GM12878 (cell line): ENCODE data around the gene RDM1. TPM values are rescaled to one million over a fixed set of nuclear protein-coding genes. Genes with fewer than 3 reads are reported as not detected.

Source experiments
- ATAC-seq: fragments of 200-7000 bp; cut with Tn5 transposase; 3 replicates; pipeline ENCODE4 v1.9.1; 2020; ENCODE audit warnings: mild to moderate bottlenecking, moderate library complexity
- BruUV-seq: library from RNA; stranded (reverse); fragments of 400-500 nt; replicated peaks from 2 replicates; lab custom pipeline; 2021; lab: Mats Ljungman, UMichigan
- CTCF ChIA-PET: fragments of 300-600 bp; sonication (Branson Sonifier 250); formaldehyde crosslinking; extraction: SDS; loops from one replicate; lab custom pipeline; 2021; ENCODE audit warnings: inconsistent platforms; lab: Yijun Ruan, JAX
- POLR2A ChIA-PET: fragments of 350-600 bp; formaldehyde crosslinking; extraction: SDS; loops from one replicate; lab custom pipeline; 2021; ENCODE audit warnings: inconsistent platforms; lab: Charles Lee
- RAD21 ChIA-PET: fragments of 300-600 bp; sonication (Branson Sonifier 250); formaldehyde crosslinking; loops from one replicate; lab custom pipeline; 2023; ENCODE audit warnings: antibody characterized with exemption; ENCODE audit not compliant: unreplicated experiment; lab: Charles Lee
- SMC1A ChIA-PET: fragments of 300-600 bp; sonication (Branson Sonifier 250); formaldehyde crosslinking; loops from one replicate; lab custom pipeline; 2023; ENCODE audit not compliant: unreplicated experiment, uncharacterized antibody; lab: Charles Lee
- DNase-seq: peaks from one replicate; pipeline ENCODE4 v3.0.0-alpha.2; 2011; ENCODE audit warnings: low read depth, low spot score
- FAIRE-seq: peaks from 3 replicates; lab custom pipeline; 2011; peaks lifted over from hg19 to GRCh38; lab: Jason Lieb, UNC
- H2AFZ ChIP-seq: 2 replicates; pipeline ENCODE4 v1.6.0; 2011; ENCODE audit warnings: low read depth, low read length, control low read depth; ENCODE audit not compliant: control insufficient read depth
- H3K27ac ChIP-seq: 2 replicates; pipeline ENCODE4 v1.5.1; 2011; ENCODE audit warnings: control low read depth; ENCODE audit not compliant: control insufficient read depth, insufficient read depth
- H3K27me3 ChIP-seq, 2 experiments: replicated peaks in 1 of 2; 2 replicates each; pipeline versions ENCODE4 v1.6.0 to v1.6.1; 2011; ENCODE audit warnings: low read length in 1 of 2; ENCODE audit not compliant: control insufficient read depth in 2 of 2, insufficient read depth in 2 of 2
- H3K36me3 ChIP-seq, 2 experiments: 2 replicates each; pipeline ENCODE4 v1.5.1; 2011; ENCODE audit warnings: low read length in 1 of 2; ENCODE audit not compliant: control insufficient read depth in 2 of 2, insufficient read depth in 2 of 2
- H3K4me1 ChIP-seq: 2 replicates; pipeline ENCODE4 v1.6.1; 2011; ENCODE audit warnings: mild to moderate bottlenecking, low read length, moderate library complexity, mixed read lengths; ENCODE audit not compliant: control insufficient read depth, insufficient read depth
- H3K4me2 ChIP-seq: 2 replicates; pipeline ENCODE4 v1.6.0; 2011; ENCODE audit warnings: control low read depth; ENCODE audit not compliant: control insufficient read depth, insufficient read depth
- H3K4me3 ChIP-seq: fragments of 200-600 bp; sonication (generic); 2 replicates; pipeline ENCODE4 v1.5.1; 2016
- H3K79me2 ChIP-seq: 2 replicates; pipeline ENCODE4 v1.6.0; 2011; ENCODE audit warnings: low read length; ENCODE audit not compliant: control insufficient read depth, insufficient read depth
- H3K9ac ChIP-seq: 2 replicates; pipeline ENCODE4 v1.8.0; 2011; ENCODE audit warnings: low read length, control low read depth, mixed read lengths; ENCODE audit not compliant: control insufficient read depth, insufficient read depth
- H3K9me3 ChIP-seq: replicated peaks from 3 replicates; pipeline ENCODE4 v1.5.1; 2011; ENCODE audit warnings: mild to moderate bottlenecking, low read length; ENCODE audit not compliant: control insufficient read depth, insufficient read depth
- H4K20me1 ChIP-seq: 2 replicates; pipeline ENCODE4 v1.6.0; 2011; ENCODE audit not compliant: control insufficient read depth, insufficient read depth
- ATF7 ChIP-seq: fragments of 450-650 bp; IDR thresholded peaks from 2 replicates; pipeline ENCODE4 v1.6.1; 2016; ENCODE audit warnings: low read depth, mild to moderate bottlenecking
- BCL11A ChIP-seq: IDR thresholded peaks from 2 replicates; pipeline ENCODE4 v1.6.1; 2011; ENCODE audit warnings: low read depth, low read length
- BHLHE40 ChIP-seq, 2 experiments: fragments of 450-650 bp in 1 of 2; IDR thresholded peaks; 2 replicates each; pipeline ENCODE4 v1.6.1; 2011 to 2017; ENCODE audit warnings: low read depth in 2 of 2, borderline replicate concordance in 1 of 2, improper control_type of control experiment in 1 of 2, low read length in 1 of 2, mild to moderate bottlenecking in 1 of 2
- EP300 ChIP-seq, 2 experiments: fragments of 150-350 bp in 1 of 2; IDR thresholded peaks; 2 replicates each; pipeline ENCODE4 v1.6.1; 2011 to 2012; ENCODE audit warnings: low read depth in 2 of 2, low read length in 2 of 2, borderline replicate concordance in 1 of 2, improper control_type of control experiment in 1 of 2, inconsistent platforms in 1 of 2; ENCODE audit not compliant: control insufficient read depth in 1 of 2
- IKZF1 ChIP-seq: fragments of 450-650 bp; conservative IDR thresholded peaks from 2 replicates; pipeline ENCODE4 v1.6.1; 2017; ENCODE audit warnings: antibody characterized with exemption, mild to moderate bottlenecking
- MTA2 ChIP-seq: fragments of 450-650 bp; IDR thresholded peaks from 2 replicates; pipeline ENCODE4 v1.6.1; 2016; ENCODE audit warnings: low read depth, mild to moderate bottlenecking, moderate library complexity
- NBN ChIP-seq: fragments of 450-650 bp; IDR thresholded peaks from 2 replicates; pipeline ENCODE4 v1.6.1; 2016
- NFYB ChIP-seq: IDR thresholded peaks from 2 replicates; pipeline ENCODE4 v1.6.1; 2011; ENCODE audit warnings: low read depth, mild to moderate bottlenecking, low read length, improper control_type of control experiment, moderate library complexity; ENCODE audit not compliant: insufficient read depth
- PAX5 ChIP-seq: IDR thresholded peaks from 2 replicates; pipeline ENCODE4 v1.6.1; 2011; ENCODE audit warnings: low read depth, low read length, borderline replicate concordance
- RAD51 ChIP-seq: fragments of 450-650 bp; IDR thresholded peaks from 2 replicates; pipeline ENCODE4 v1.6.1; 2016; ENCODE audit warnings: moderate library complexity, mild to moderate bottlenecking, inconsistent platforms
- RFX5 ChIP-seq: IDR thresholded peaks from 2 replicates; pipeline ENCODE4 v1.6.1; 2011; ENCODE audit warnings: low read depth, low read length, improper control_type of control experiment
- ZSCAN29 ChIP-seq: fragments of 450-650 bp; IDR thresholded peaks from 2 replicates; pipeline ENCODE4 v1.6.1; 2017; ENCODE audit warnings: mild to moderate bottlenecking, moderate library complexity
- WGBS: methylation state at CpG from one replicate; pipeline ENCODE4 v1.1.6; 2016; ENCODE audit warnings: low lambda C conversion rate; ENCODE audit not compliant: insufficient replicate concordance, insufficient coverage; ENCODE audit errors: missing lambda C conversion rate; 5-methylcytosine and 5-hydroxymethylcytosine counted together
- in situ Hi-C: fragments of 300-500 bp; cut with MboI; formaldehyde crosslinking; loops from 9 replicates; pipeline ENCODE4 v1.14.3; 2018; ENCODE audit warnings: mixed read lengths
- intact Hi-C: fragments of 100-400 bp; cut with micrococcal nuclease; formaldehyde crosslinking; loops from one replicate; pipeline ENCODE4 v1.14.2; 2022; ENCODE audit not compliant: unreplicated experiment
- polyA plus RNA-seq, 11 experiments: library from polyadenylated mRNA; depleted of rRNA in 4 of 11; unstranded in 6 of 11; stranded (reverse) in 5 of 11; fragments of >200 nt; fragmentation: Nextera tagmentation in 4 of 11; fragmentation: Illumina TruSeq in 1 of 11; extraction: Ambion mirVana in 4 of 11; extraction: Trizol in 1 of 11; gene quantifications; 1 replicate in 1 of 11; 2 replicates in 10 of 11; pipeline versions ENCODE4 v1.2.1 to v1.2.3, GENCODE V29; 2011 to 2016; ENCODE audit warnings: inconsistent platforms in 2 of 11, missing spikeins in 2 of 11, low read depth in 1 of 11
- total RNA-seq, 4 experiments: library from RNA; depleted of rRNA in 3 of 4; stranded (reverse); fragments of >200 nt in 3 of 4; fragmentation: Illumina TruSeq in 1 of 4; extraction: Trizol in 1 of 4; gene quantifications; 2 replicates each; pipeline versions ENCODE4 v1.2.1 to v1.2.3, GENCODE V29; 2013 to 2021
- TF ChIP-seq, protein P1 (sequence below): fragments of 450-650 bp; IDR thresholded peaks from 2 replicates; pipeline ENCODE4 v1.6.1; 2017; ENCODE audit warnings: low read depth, mild to moderate bottlenecking, moderate library complexity
- TF ChIP-seq, protein P2 (sequence below): fragments of 450-650 bp; IDR thresholded peaks from 2 replicates; pipeline ENCODE4 v1.6.1; 2017; ENCODE audit warnings: mild to moderate bottlenecking, moderate library complexity

The RDM1 gene
- total and polyA plus RNA-seq, 10 of the 15 experiments (the other 5 are each of a cell fraction or from before 2014, with no cell fraction given): 5.7 to 18.4 (median 10.7) TPM

DNA sequence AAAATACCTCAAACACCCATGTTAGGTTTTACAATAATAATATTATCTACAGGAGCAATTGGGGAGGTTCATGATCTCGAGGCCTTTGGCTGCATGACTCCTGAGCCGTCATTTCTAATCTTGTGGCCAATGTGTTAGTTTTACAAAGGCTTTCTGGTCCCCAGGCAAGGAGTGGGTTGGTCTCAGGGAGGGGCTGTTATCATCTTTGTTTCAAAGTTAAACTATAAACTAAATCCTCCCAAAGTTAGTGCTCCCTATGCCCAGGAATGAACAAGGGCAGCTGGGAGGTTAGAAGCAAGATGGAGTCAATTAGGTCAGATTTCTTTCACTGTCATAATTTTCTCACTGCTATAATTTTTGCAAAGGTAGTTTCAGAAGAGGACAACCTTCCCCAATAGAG is 41.3 kb downstream of the RDM1 start:
- ChIA-PET RAD21 (interaction anchor here (1.6 to 9.4 kb wide), 3 partner anchors 12 to 42 kb away, joined by 5 to 125 read pairs (median 17); partner anchors contain the start of gene CCL5), SMC1A (interaction anchor here (0.8 to 11.3 kb wide), 10 partner anchors 11 to 61 kb away, joined by 3 to 155 read pairs (median 4); partner anchors contain the start of genes CCL5, HEATR9 and RDM1), POLR2A (interaction anchor here (0.6 to 4.7 kb wide), 3 partner anchors 10 to 58 kb away, joined by 5 to 56 read pairs (median 33); partner anchors contain the start of gene CCL5), CTCF (interaction anchor here (0.8 to 2.3 kb wide), 9 partner anchors 9 to 41 kb away, joined by 3 to 12 read pairs (median 3); partner anchors contain the start of gene CCL5)
- Histone ChIP-seq H4K20me1 (no peaks in the 10 kb centered on the region), H3K4me3 (no peak overlapping the region), H3K36me3 (no peaks in the 10 kb centered on the region), H3K79me2 (no peaks in the 10 kb centered on the region), H3K9me3 (no peaks in the 10 kb centered on the region; the same call in 2 of the 3 replicates), H3K4me2 (no peak overlapping the region), H3K27ac (no peak overlapping the region), H3K27me3 (no peaks in the 10 kb centered on the region), H2AFZ (no peak overlapping the region), H3K4me1 (peaks cover 28% of the 10 kb centered on the region), H3K9ac (no peak overlapping the region)
- peak; percentile 56 for ATAC-seq
- WGBS: 47% methylated on average over 2 of the region's 2 CpGs
- no TSS peak for BruUV-seq
- no peak for DNase-seq
- intact Hi-C loops: no loop called here
- FAIRE-seq: no peak
- in situ Hi-C loops: no loop called here
- TF ChIP-seq, protein P1, sequence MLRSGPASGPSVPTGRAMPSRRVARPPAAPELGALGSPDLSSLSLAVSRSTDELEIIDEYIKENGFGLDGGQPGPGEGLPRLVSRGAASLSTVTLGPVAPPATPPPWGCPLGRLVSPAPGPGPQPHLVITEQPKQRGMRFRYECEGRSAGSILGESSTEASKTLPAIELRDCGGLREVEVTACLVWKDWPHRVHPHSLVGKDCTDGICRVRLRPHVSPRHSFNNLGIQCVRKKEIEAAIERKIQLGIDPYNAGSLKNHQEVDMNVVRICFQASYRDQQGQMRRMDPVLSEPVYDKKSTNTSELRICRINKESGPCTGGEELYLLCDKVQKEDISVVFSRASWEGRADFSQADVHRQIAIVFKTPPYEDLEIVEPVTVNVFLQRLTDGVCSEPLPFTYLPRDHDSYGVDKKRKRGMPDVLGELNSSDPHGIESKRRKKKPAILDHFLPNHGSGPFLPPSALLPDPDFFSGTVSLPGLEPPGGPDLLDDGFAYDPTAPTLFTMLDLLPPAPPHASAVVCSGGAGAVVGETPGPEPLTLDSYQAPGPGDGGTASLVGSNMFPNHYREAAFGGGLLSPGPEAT: peak; percentile 33; the same call in 1 of the 2 replicates
- TF ChIP-seq BCL11A: no peak
- TF ChIP-seq EP300 (IDR thresholded peaks at IDR 0.05; ENCODE audit: borderline replicate concordance in 1 of 2, control insufficient read depth in 1 of 2, low read depth in 2 of 2, low read length in 2 of 2): peak in 1 of 2 experiments; percentile 44; a peak in 2 of 4 replicates
- TF ChIP-seq MTA2: peak; percentile 43; the same call in 1 of the 2 replicates
- TF ChIP-seq IKZF1: peak; percentile 27; the same call in 1 of the 2 replicates
- peak; percentile 40; the same call in 1 of the 2 replicates for TF ChIP-seq ATF7
- TF ChIP-seq BHLHE40 (IDR thresholded peaks at IDR 0.05; ENCODE audit: borderline replicate concordance in 1 of 2, low read depth in 2 of 2, low read length in 1 of 2): peak in 1 of 2 experiments; percentile 20; a peak in 1 of 4 replicates
- TF ChIP-seq NFYB: no peak
- peak; percentile 6; the same call in 1 of the 2 replicates for TF ChIP-seq NBN
- TF ChIP-seq RFX5: no peak
- TF ChIP-seq RAD51: 0 out of 2 replicates have a peak, but pooled peaks have one; percentile 27
- no peak for TF ChIP-seq PAX5
- no peak for TF ChIP-seq ZSCAN29
- TF ChIP-seq, protein P2, sequence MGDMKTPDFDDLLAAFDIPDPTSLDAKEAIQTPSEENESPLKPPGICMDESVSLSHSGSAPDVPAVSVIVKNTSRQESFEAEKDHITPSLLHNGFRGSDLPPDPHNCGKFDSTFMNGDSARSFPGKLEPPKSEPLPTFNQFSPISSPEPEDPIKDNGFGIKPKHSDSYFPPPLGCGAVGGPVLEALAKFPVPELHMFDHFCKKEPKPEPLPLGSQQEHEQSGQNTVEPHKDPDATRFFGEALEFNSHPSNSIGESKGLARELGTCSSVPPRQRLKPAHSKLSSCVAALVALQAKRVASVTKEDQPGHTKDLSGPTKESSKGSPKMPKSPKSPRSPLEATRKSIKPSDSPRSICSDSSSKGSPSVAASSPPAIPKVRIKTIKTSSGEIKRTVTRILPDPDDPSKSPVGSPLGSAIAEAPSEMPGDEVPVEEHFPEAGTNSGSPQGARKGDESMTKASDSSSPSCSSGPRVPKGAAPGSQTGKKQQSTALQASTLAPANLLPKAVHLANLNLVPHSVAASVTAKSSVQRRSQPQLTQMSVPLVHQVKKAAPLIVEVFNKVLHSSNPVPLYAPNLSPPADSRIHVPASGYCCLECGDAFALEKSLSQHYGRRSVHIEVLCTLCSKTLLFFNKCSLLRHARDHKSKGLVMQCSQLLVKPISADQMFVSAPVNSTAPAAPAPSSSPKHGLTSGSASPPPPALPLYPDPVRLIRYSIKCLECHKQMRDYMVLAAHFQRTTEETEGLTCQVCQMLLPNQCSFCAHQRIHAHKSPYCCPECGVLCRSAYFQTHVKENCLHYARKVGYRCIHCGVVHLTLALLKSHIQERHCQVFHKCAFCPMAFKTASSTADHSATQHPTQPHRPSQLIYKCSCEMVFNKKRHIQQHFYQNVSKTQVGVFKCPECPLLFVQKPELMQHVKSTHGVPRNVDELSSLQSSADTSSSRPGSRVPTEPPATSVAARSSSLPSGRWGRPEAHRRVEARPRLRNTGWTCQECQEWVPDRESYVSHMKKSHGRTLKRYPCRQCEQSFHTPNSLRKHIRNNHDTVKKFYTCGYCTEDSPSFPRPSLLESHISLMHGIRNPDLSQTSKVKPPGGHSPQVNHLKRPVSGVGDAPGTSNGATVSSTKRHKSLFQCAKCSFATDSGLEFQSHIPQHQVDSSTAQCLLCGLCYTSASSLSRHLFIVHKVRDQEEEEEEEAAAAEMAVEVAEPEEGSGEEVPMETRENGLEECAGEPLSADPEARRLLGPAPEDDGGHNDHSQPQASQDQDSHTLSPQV: peak; percentile 91
